GM08714 (cell line): ENCODE data around the gene ELFN1.

ENCODE experiments used
- H3K4me3 ChIP-seq: fragments of 200-500 bp; sonication (Bioruptor generic); 2 replicates; pipeline ENCODE4 v1.5.1; 2014; ENCODE audit warnings: mild to moderate bottlenecking, low read length, inconsistent platforms
- ZNF274 ChIP-seq: IDR thresholded peaks from 2 replicates; pipeline ENCODE4 v1.6.1; 2012; ENCODE audit warnings: mild to moderate bottlenecking, low read depth, low read length

The ELFN1 gene

GRCh38 chr7:1765336-1765735 is 95.3 kb downstream of the ELFN1 start:
- no peak overlapping the region for H3K4me3 ChIP-seq
- TF ChIP-seq ZNF274, result no peak

- TF ChIP-seq ZNF274, result no peak
- H3K4me3 ChIP-seq, result no peak overlapping the region
Measured at GRCh38 chr7:1767524-1767923, 97.4 kb downstream of the ELFN1 start.

GRCh38 chr7:1768832-1769231 is 98.8 kb downstream of the ELFN1 start:
- no peak for TF ChIP-seq ZNF274
- H3K4me3 ChIP-seq, result no peak overlapping the region

- no peak overlapping the region for H3K4me3 ChIP-seq
- TF ChIP-seq ZNF274, result no peak
Measured at GRCh38 chr7:1769286-1770200, 99.5 kb downstream of the ELFN1 start.

- TF ChIP-seq ZNF274, result no peak
- H3K4me3 ChIP-seq, result no peak overlapping the region
Measured at GRCh38 chr7:1770331-1770730, 100.3 kb downstream of the ELFN1 start.

- no peak overlapping the region for H3K4me3 ChIP-seq
- no peak for TF ChIP-seq ZNF274
Measured at GRCh38 chr7:1775389-1775788, 105.3 kb downstream of the ELFN1 start.

GRCh38 chr7:1777122-1777521 is 107.0 kb downstream of the ELFN1 start:
- H3K4me3 ChIP-seq, result no peak overlapping the region
- TF ChIP-seq ZNF274, result no peak

- no peak for TF ChIP-seq ZNF274
Measured at GRCh38 chr7:1779445-1779844, 109.4 kb downstream of the ELFN1 start.

GRCh38 chr7:1781369-1781768 is 111.3 kb downstream of the ELFN1 start:
- no peak overlapping the region for H3K4me3 ChIP-seq
- no peak for TF ChIP-seq ZNF274

More at GRCh38 chr7:1779445-1779844, 109.4 kb downstream of the ELFN1 start:
- no peak overlapping the region for H3K4me3 ChIP-seq

- no peak for TF ChIP-seq ZNF274
- H3K4me3 ChIP-seq, result no peak overlapping the region
Measured at GRCh38 chr7:1785839-1786238, 115.8 kb downstream of the ELFN1 start.

GRCh38 chr7:1787241-1787640 is 117.2 kb downstream of the ELFN1 start:
- H3K4me3 ChIP-seq, result no peak overlapping the region
- no peak for TF ChIP-seq ZNF274

GRCh38 chr7:1787681-1788235 is 117.7 kb downstream of the ELFN1 start:
- no peak overlapping the region for H3K4me3 ChIP-seq
- TF ChIP-seq ZNF274, result no peak

- no peak overlapping the region for H3K4me3 ChIP-seq
- no peak for TF ChIP-seq ZNF274
Measured at GRCh38 chr7:1794888-1795542, 124.9 kb downstream of the ELFN1 start.
